Measurements from ENCODE around the gene SMAD1. TPM values are rescaled to one million over a fixed set of nuclear protein-coding genes. Genes with fewer than 3 reads are reported as not detected.
"Not testable (repeated sequence)": the region's sequence is repeated elsewhere in the genome, so short reads cannot be mapped to it uniquely, and the experiment has no call there.

Gene SMAD1
- total RNA-seq, 2 experiments from 2014 or later, result 5.3 to 10.7 TPM

- CTCF ChIA-PET, result interaction anchor here (1.3 kb wide), 1 partner anchor 37 kb away, joined by 3 read pairs; no protein-coding TSS in a partner anchor
- ATAC-seq, result no peak
- no peak overlapping the region for H3K4me3 Mint-ChIP-seq
Measured at GRCh38 chr4:145527773-145528172, 46.1 kb downstream of the SMAD1 start.

GRCh38 chr4:145528601-145529000, 46.9 kb downstream of the SMAD1 start:
- ATAC-seq, result no peak
- Mint-ChIP-seq H3K27me3 (no peaks in the 10 kb centered on the region), H3K27ac (no peak overlapping the region), H3K4me3 (no peak overlapping the region), H3K36me3 (ENCODE audit: low read depth) (peaks cover 1% of the 10 kb centered on the region), H3K4me1 (peaks cover 18% of the 10 kb centered on the region), H3K9me3 (ENCODE audit: low read depth) (no peaks in the 10 kb centered on the region)
- POLR2A ChIA-PET, result no interaction called here
- CTCF ChIA-PET, result interaction anchor here (1.3 kb wide), 1 partner anchor 36 kb away, joined by 3 read pairs; no protein-coding TSS in a partner anchor
- intact Hi-C loops (cut with DNase I, micrococcal nuclease), result no loop called here
- no peak for DNase-seq

More at GRCh38 chr4:145527773-145528172, 46.1 kb downstream of the SMAD1 start:
- Mint-ChIP-seq H3K27ac (no peak overlapping the region), H3K36me3 (ENCODE audit: low read depth) (peaks cover 3% of the 10 kb centered on the region), H3K27me3 (no peaks in the 10 kb centered on the region), H3K9me3 (ENCODE audit: low read depth) (no peaks in the 10 kb centered on the region), H3K4me1 (peaks cover 18% of the 10 kb centered on the region)
- POLR2A ChIA-PET, result no interaction called here
- DNase-seq, result no peak
- intact Hi-C loops (cut with DNase I, micrococcal nuclease), result no loop called here

GRCh38 chr4:145530189-145530588, 48.5 kb downstream of the SMAD1 start:
- H3K27me3 Mint-ChIP-seq, result no peaks in the 10 kb centered on the region
- no peak overlapping the region for H3K27ac Mint-ChIP-seq
- ATAC-seq, result no peak
- H3K36me3 Mint-ChIP-seq (ENCODE audit: low read depth), result peaks cover 1% of the 10 kb centered on the region
- DNase-seq, result no peak
- intact Hi-C loops (cut with DNase I, micrococcal nuclease), result no loop called here
- H3K4me3 Mint-ChIP-seq, result no peak overlapping the region
- no peaks in the 10 kb centered on the region for H3K9me3 Mint-ChIP-seq (ENCODE audit: low read depth)
- CTCF ChIA-PET, result interaction anchor here (0.6 kb wide), 1 partner anchor 91 kb away, joined by 3 read pairs; no protein-coding TSS in a partner anchor
- peaks cover 10% of the 10 kb centered on the region for H3K4me1 Mint-ChIP-seq
- POLR2A ChIA-PET, result no interaction called here

GRCh38 chr4:145530662-145531061, 49.0 kb downstream of the SMAD1 start:
- ATAC-seq (no peak), DNase-seq (no peak)
- intact Hi-C loops (cut with DNase I, micrococcal nuclease), result no loop called here
- peaks cover 1% of the 10 kb centered on the region for H3K36me3 Mint-ChIP-seq (ENCODE audit: low read depth)
- H3K4me1 Mint-ChIP-seq, result peaks cover 9% of the 10 kb centered on the region
- no peak overlapping the region for H3K4me3 Mint-ChIP-seq
- CTCF ChIA-PET, result interaction anchor here (1.8 kb wide), 1 partner anchor 26 kb away, joined by 5 read pairs; no protein-coding TSS in a partner anchor
- H3K9me3 Mint-ChIP-seq (ENCODE audit: low read depth), result no peaks in the 10 kb centered on the region
- POLR2A ChIA-PET, result no interaction called here
- H3K27ac Mint-ChIP-seq, result no peak overlapping the region
- no peaks in the 10 kb centered on the region for H3K27me3 Mint-ChIP-seq

GRCh38 chr4:145531223-145531622, 49.6 kb downstream of the SMAD1 start:
- peaks cover 9% of the 10 kb centered on the region for H3K4me1 Mint-ChIP-seq
- no peak overlapping the region for H3K27ac Mint-ChIP-seq
- H3K4me3 Mint-ChIP-seq, result no peak overlapping the region
- H3K9me3 Mint-ChIP-seq (ENCODE audit: low read depth), result no peaks in the 10 kb centered on the region
- ChIA-PET POLR2A (no interaction called here), CTCF (interaction anchor here (0.6 to 1.8 kb wide), 2 partner anchors 26 to 232 kb away, joined by 3 to 5 read pairs; no protein-coding TSS in a partner anchor)
- ATAC-seq, result no peak
- intact Hi-C loops (cut with DNase I, micrococcal nuclease), result no loop called here
- H3K27me3 Mint-ChIP-seq, result no peaks in the 10 kb centered on the region
- H3K36me3 Mint-ChIP-seq (ENCODE audit: low read depth), result peaks cover 1% of the 10 kb centered on the region
- no peak for DNase-seq

- H3K9me3 Mint-ChIP-seq (ENCODE audit: low read depth), result no peaks in the 10 kb centered on the region
- peaks cover 9% of the 10 kb centered on the region for H3K4me1 Mint-ChIP-seq
- intact Hi-C loops (cut with DNase I, micrococcal nuclease), result no loop called here
- no peak for ATAC-seq
- H3K27me3 Mint-ChIP-seq, result no peaks in the 10 kb centered on the region
- POLR2A ChIA-PET, result no interaction called here
- no peak overlapping the region for H3K4me3 Mint-ChIP-seq
- CTCF ChIA-PET, result interaction anchor here (0.6 to 1.8 kb wide), 2 partner anchors 25 to 232 kb away, joined by 3 to 5 read pairs; no protein-coding TSS in a partner anchor
- no peak for DNase-seq
- H3K27ac Mint-ChIP-seq, result no peak overlapping the region
- H3K36me3 Mint-ChIP-seq (ENCODE audit: low read depth), result no peaks in the 10 kb centered on the region
Measured at GRCh38 chr4:145531859-145532258, 50.2 kb downstream of the SMAD1 start.

GRCh38 chr4:145533001-145533400, 51.3 kb downstream of the SMAD1 start:
- H3K27ac Mint-ChIP-seq, result no peak overlapping the region
- CTCF ChIA-PET, result no interaction called here
- H3K9me3 Mint-ChIP-seq (ENCODE audit: low read depth), result no peaks in the 10 kb centered on the region
- POLR2A ChIA-PET, result no interaction called here
- intact Hi-C loops (cut with DNase I, micrococcal nuclease), result no loop called here
- no peaks in the 10 kb centered on the region for H3K27me3 Mint-ChIP-seq
- peaks cover 9% of the 10 kb centered on the region for H3K4me1 Mint-ChIP-seq
- H3K4me3 Mint-ChIP-seq, result no peak overlapping the region
- no peak for ATAC-seq
- no peaks in the 10 kb centered on the region for H3K36me3 Mint-ChIP-seq (ENCODE audit: low read depth)
- DNase-seq, result no peak

- DNase-seq; H3K27ac Mint-ChIP-seq; H3K4me1 Mint-ChIP-seq; CTCF ChIA-PET; ATAC-seq; POLR2A ChIA-PET; H3K36me3 Mint-ChIP-seq (ENCODE audit: low read depth); intact Hi-C loops (cut with DNase I, micrococcal nuclease); H3K4me3 Mint-ChIP-seq; H3K9me3 Mint-ChIP-seq (ENCODE audit: low read depth); H3K27me3 Mint-ChIP-seq: not testable (repeated sequence)
Measured at GRCh38 chr4:145533415-145533814, 51.8 kb downstream of the SMAD1 start.

GRCh38 chr4:145533961-145534360, 52.3 kb downstream of the SMAD1 start:
- H3K27me3 Mint-ChIP-seq, result no peaks in the 10 kb centered on the region
- intact Hi-C loops (cut with DNase I, micrococcal nuclease), result no loop called here
- peaks cover 9% of the 10 kb centered on the region for H3K4me1 Mint-ChIP-seq
- H3K36me3 Mint-ChIP-seq (ENCODE audit: low read depth), result no peaks in the 10 kb centered on the region
- ChIA-PET CTCF (no interaction called here), POLR2A (no interaction called here)
- H3K4me3 Mint-ChIP-seq, result no peak overlapping the region
- no peak for ATAC-seq
- no peaks in the 10 kb centered on the region for H3K9me3 Mint-ChIP-seq (ENCODE audit: low read depth)
- H3K27ac Mint-ChIP-seq, result no peak overlapping the region
- no peak for DNase-seq

GRCh38 chr4:145535202-145535601, 53.5 kb downstream of the SMAD1 start:
- no peak for ATAC-seq
- DNase-seq, result no peak
- ChIA-PET CTCF (no interaction called here), POLR2A (no interaction called here)
- H3K27me3 Mint-ChIP-seq, result no peaks in the 10 kb centered on the region
- H3K36me3 Mint-ChIP-seq (ENCODE audit: low read depth), result no peaks in the 10 kb centered on the region
- H3K9me3 Mint-ChIP-seq (ENCODE audit: low read depth), result no peaks in the 10 kb centered on the region
- H3K4me3 Mint-ChIP-seq, result no peak overlapping the region
- intact Hi-C loops (cut with DNase I, micrococcal nuclease), result no loop called here
- peaks cover 10% of the 10 kb centered on the region for H3K4me1 Mint-ChIP-seq
- H3K27ac Mint-ChIP-seq, result no peak overlapping the region

- H3K27ac Mint-ChIP-seq, result no peak overlapping the region
- intact Hi-C loops (cut with DNase I, micrococcal nuclease), result no loop called here
- H3K4me3 Mint-ChIP-seq, result no peak overlapping the region
- peaks cover 2% of the 10 kb centered on the region for H3K36me3 Mint-ChIP-seq (ENCODE audit: low read depth)
- ATAC-seq (no peak), DNase-seq (no peak)
- CTCF ChIA-PET, result interaction anchor here (0.7 to 0.8 kb wide), 2 partner anchors 21 to 31 kb away, joined by 4 to 5 read pairs; no protein-coding TSS in a partner anchor
- POLR2A ChIA-PET, result no interaction called here
- no peaks in the 10 kb centered on the region for H3K9me3 Mint-ChIP-seq (ENCODE audit: low read depth)
- peaks cover 4% of the 10 kb centered on the region for H3K4me1 Mint-ChIP-seq
- H3K27me3 Mint-ChIP-seq, result no peaks in the 10 kb centered on the region
Measured at GRCh38 chr4:145536044-145536443, 54.4 kb downstream of the SMAD1 start.

GRCh38 chr4:145538596-145538995, 56.9 kb downstream of the SMAD1 start:
- ATAC-seq (no peak), DNase-seq (no peak)
- ChIA-PET CTCF (interaction anchor here (1.1 to 1.6 kb wide), 4 partner anchors 16 to 290 kb away, joined by 3 to 7 read pairs (median 4); no protein-coding TSS in a partner anchor), POLR2A (no interaction called here)
- Mint-ChIP-seq H3K9me3 (ENCODE audit: low read depth) (no peaks in the 10 kb centered on the region), H3K36me3 (ENCODE audit: low read depth) (peaks cover 2% of the 10 kb centered on the region), H3K4me1 (peaks cover 4% of the 10 kb centered on the region), H3K27me3 (no peaks in the 10 kb centered on the region), H3K27ac (no peak overlapping the region), H3K4me3 (no peak overlapping the region)
- intact Hi-C loops (cut with DNase I, micrococcal nuclease), result no loop called here
